ENCODE results near the gene SKOR1.

DNA sequence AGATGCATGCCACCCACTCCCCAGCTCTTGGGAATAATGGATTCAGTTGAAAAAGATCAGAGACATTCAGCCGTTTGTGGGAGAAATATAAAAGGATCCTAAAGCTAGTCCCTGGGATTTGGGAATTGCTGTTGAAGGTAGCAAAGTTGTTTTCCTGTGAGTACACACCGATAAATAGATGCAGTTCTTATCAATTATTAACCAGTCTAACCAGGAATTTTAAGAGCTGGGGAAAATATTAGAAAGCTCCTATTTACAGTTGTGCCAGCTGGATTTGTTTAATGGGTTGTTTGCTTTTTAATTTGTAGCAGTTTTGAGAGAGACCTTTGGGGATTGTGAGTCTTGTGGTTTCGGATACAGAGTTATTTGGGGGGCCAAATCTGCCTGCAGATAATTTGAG, 44.2 kb upstream of the SKOR1 start:
- TF ChIP-seq, protein P1, sequence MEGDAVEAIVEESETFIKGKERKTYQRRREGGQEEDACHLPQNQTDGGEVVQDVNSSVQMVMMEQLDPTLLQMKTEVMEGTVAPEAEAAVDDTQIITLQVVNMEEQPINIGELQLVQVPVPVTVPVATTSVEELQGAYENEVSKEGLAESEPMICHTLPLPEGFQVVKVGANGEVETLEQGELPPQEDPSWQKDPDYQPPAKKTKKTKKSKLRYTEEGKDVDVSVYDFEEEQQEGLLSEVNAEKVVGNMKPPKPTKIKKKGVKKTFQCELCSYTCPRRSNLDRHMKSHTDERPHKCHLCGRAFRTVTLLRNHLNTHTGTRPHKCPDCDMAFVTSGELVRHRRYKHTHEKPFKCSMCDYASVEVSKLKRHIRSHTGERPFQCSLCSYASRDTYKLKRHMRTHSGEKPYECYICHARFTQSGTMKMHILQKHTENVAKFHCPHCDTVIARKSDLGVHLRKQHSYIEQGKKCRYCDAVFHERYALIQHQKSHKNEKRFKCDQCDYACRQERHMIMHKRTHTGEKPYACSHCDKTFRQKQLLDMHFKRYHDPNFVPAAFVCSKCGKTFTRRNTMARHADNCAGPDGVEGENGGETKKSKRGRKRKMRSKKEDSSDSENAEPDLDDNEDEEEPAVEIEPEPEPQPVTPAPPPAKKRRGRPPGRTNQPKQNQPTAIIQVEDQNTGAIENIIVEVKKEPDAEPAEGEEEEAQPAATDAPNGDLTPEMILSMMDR (conservative IDR thresholded peaks at IDR 0.05): no peak
- no peak for TF ChIP-seq EZH2 (IDR thresholded peaks at IDR 0.05; ENCODE audit: low read depth)

Measured in PC-9 (cell line).